HEK293T (cell line): ENCODE measurements around the gene SNCB.
A peak's percentile ranks its signal among the peaks of the same experiment; 100 is the strongest.

Source experiments
- CTCF ChIA-PET: fragments of 350-600 bp; formaldehyde crosslinking; extraction: SDS; loops from one replicate; lab custom pipeline; 2021; ENCODE audit warnings: antibody characterized with exemption, inconsistent platforms; lab: Yijun Ruan, JAX
- POLR2A ChIA-PET: fragments of 350-600 bp; formaldehyde crosslinking; extraction: SDS; loops from one replicate; lab custom pipeline; 2020; ENCODE audit warnings: antibody characterized with exemption, inconsistent platforms; lab: Yijun Ruan, JAX
- DNase-seq: peaks from one replicate; pipeline ENCODE4 v3.0.0; 2012; ENCODE audit warnings: mixed read lengths; ENCODE audit errors: extremely low spot score
- ARNT ChIP-seq: fragments of 450-650 bp; IDR thresholded peaks from 2 replicates; pipeline ENCODE4 v1.6.1; 2017; ENCODE audit warnings: mild to moderate bottlenecking
- BHLHE40 ChIP-seq: fragments of 450-650 bp; IDR thresholded peaks from 2 replicates; pipeline ENCODE4 v1.6.1; 2016; ENCODE audit warnings: mild to moderate bottlenecking, moderate library complexity, borderline replicate concordance
- CTBP1 ChIP-seq: fragments of 450-650 bp; IDR thresholded peaks from 2 replicates; pipeline ENCODE4 v1.6.1; 2016; ENCODE audit warnings: borderline replicate concordance
- ELF4 ChIP-seq: fragments of 450-650 bp; IDR thresholded peaks from 2 replicates; pipeline ENCODE4 v1.6.1; 2017; ENCODE audit warnings: antibody characterized with exemption
- FOXA1 ChIP-seq: fragments of 450-650 bp; IDR thresholded peaks from 2 replicates; pipeline ENCODE4 v1.6.1; 2016; ENCODE audit warnings: mild to moderate bottlenecking
- FOXK2 ChIP-seq: fragments of 450-650 bp; IDR thresholded peaks from 2 replicates; pipeline ENCODE4 v1.6.1; 2016; ENCODE audit warnings: mild to moderate bottlenecking
- FOXM1 ChIP-seq: fragments of 450-650 bp; IDR thresholded peaks from 2 replicates; pipeline ENCODE4 v1.6.1; 2017; ENCODE audit warnings: mild to moderate bottlenecking, borderline replicate concordance
- HDGF ChIP-seq: fragments of 450-650 bp; IDR thresholded peaks from 2 replicates; pipeline ENCODE4 v1.6.1; 2017; ENCODE audit warnings: antibody characterized with exemption, borderline replicate concordance
- L3MBTL2 ChIP-seq: fragments of 450-650 bp; conservative IDR thresholded peaks from 2 replicates; pipeline ENCODE4 v1.6.1; 2016; ENCODE audit warnings: mild to moderate bottlenecking
- LEF1 ChIP-seq: fragments of 450-650 bp; IDR thresholded peaks from 2 replicates; pipeline ENCODE4 v1.6.1; 2017; ENCODE audit warnings: mild to moderate bottlenecking, borderline replicate concordance
- NFRKB ChIP-seq: fragments of 450-650 bp; IDR thresholded peaks from 2 replicates; pipeline ENCODE4 v1.6.1; 2016; ENCODE audit warnings: mild to moderate bottlenecking, moderate library complexity
- PKNOX1 ChIP-seq: fragments of 450-650 bp; IDR thresholded peaks from 2 replicates; pipeline ENCODE4 v1.6.1; 2016
- SP1 ChIP-seq: fragments of 450-650 bp; IDR thresholded peaks from 2 replicates; pipeline ENCODE4 v1.6.1; 2017
- SUZ12 ChIP-seq: fragments of 450-650 bp; IDR thresholded peaks from 2 replicates; pipeline ENCODE4 v1.6.1; 2016; ENCODE audit warnings: mild to moderate bottlenecking
- TARDBP ChIP-seq: fragments of 450-650 bp; IDR thresholded peaks from 2 replicates; pipeline ENCODE4 v1.6.1; 2016
- ZNF384 ChIP-seq: fragments of 450-650 bp; IDR thresholded peaks from 2 replicates; pipeline ENCODE4 v1.6.1; 2016

Gene SNCB

GRCh38 chr5:176577312-176578176, 52.8 kb downstream of the SNCB start:
- POLR2A ChIA-PET = interaction anchor here (1.2 kb wide), 1 partner anchor 34 kb away, joined by 3 read pairs; no protein-coding TSS in a partner anchor
- TF ChIP-seq CTBP1 (no peak), PKNOX1 (no peak), HDGF (no peak), SP1 (no peak), NFRKB (no peak), FOXK2 (no peak), FOXA1 (no peak)
- DNase-seq = no peak
- CTCF ChIA-PET = no interaction called here

GRCh38 chr5:176575488-176576422, 54.6 kb downstream of the SNCB start:
- POLR2A ChIA-PET = interaction anchor here (0.6 kb wide), 1 partner anchor 35 kb away, joined by 3 read pairs; no protein-coding TSS in a partner anchor
- CTCF ChIA-PET = interaction anchor here (0.7 to 1.9 kb wide), 2 partner anchors 85 to 280 kb away, joined by 3 to 8 read pairs; no protein-coding TSS in a partner anchor
- TF ChIP-seq SUZ12 (no peak), SP1 (no peak)
- no peak for DNase-seq

GRCh38 chr5:176575066-176575465, 55.3 kb downstream of the SNCB start:
- ChIA-PET POLR2A (no interaction called here), CTCF (interaction anchor here (0.7 to 1.9 kb wide), 3 partner anchors 32 to 280 kb away, joined by 3 to 8 read pairs (median 4); no protein-coding TSS in a partner anchor)
- no peak for DNase-seq
- TF ChIP-seq SUZ12 (no peak), BHLHE40 (no peak), ELF4 (no peak), ARNT (no peak), HDGF (no peak), LEF1 (no peak), NFRKB (no peak), PKNOX1 (no peak), FOXA1 (no peak), CTBP1 (no peak), FOXK2 (no peak), SP1 (no peak), TARDBP (no peak), FOXM1 (no peak)

GRCh38 chr5:176574297-176574591, 56.1 kb downstream of the SNCB start:
- ChIA-PET CTCF (interaction anchor here (0.8 to 1.9 kb wide), 2 partner anchors 31 to 86 kb away, joined by 4 to 8 read pairs; no protein-coding TSS in a partner anchor), POLR2A (no interaction called here)
- TF ChIP-seq BHLHE40 (no peak), L3MBTL2 (no peak), SP1 (no peak), NFRKB (no peak), ARNT (no peak), ZNF384 (no peak), ELF4 (no peak), HDGF (no peak), FOXA1 (no peak), PKNOX1 (no peak), SUZ12 (no peak), TARDBP (no peak), LEF1 (no peak), FOXK2 (no peak)
- DNase-seq = no peak

GRCh38 chr5:176573564-176574296, 56.6 kb downstream of the SNCB start:
- TF ChIP-seq BHLHE40 (no peak), SUZ12 (no peak), SP1 (no peak), ZNF384 (no peak), ARNT (no peak), FOXA1 (no peak), L3MBTL2 (no peak)
- ChIA-PET POLR2A (interaction anchor here (1.3 kb wide), 1 partner anchor 73 kb away, joined by 5 read pairs; the partner anchor contains the start of gene TSPAN17), CTCF (interaction anchor here (0.5 to 1.2 kb wide), 6 partner anchors 8 to 563 kb away, joined by 3 to 7 read pairs (median 3); no protein-coding TSS in a partner anchor)
- peak; percentile 90 for DNase-seq
